ENCODE results near the gene FGFBP2.

FGFBP2 gene

GRCh38 chr4:15982842-15983524 lies 20.0 kb upstream of the FGFBP2 start:
- H3K36me3 ChIP-seq (ENCODE audit: control insufficient read depth, low read length): no peaks in the 10 kb centered on the region
- TF ChIP-seq CTCF (IDR thresholded peaks at IDR 0.05; ENCODE audit: low read depth, low read length, poor library complexity, severe bottlenecking) (no peak), EZH2phosphoT487 (IDR thresholded peaks at IDR 0.05; ENCODE audit: borderline replicate concordance, low read length) (no peak)
- H4K20me1 ChIP-seq (ENCODE audit: control insufficient read depth, insufficient read depth, low read depth, low read length): no peaks in the 10 kb centered on the region

GRCh38 chr4:15976456-15977447 lies 13.8 kb upstream of the FGFBP2 start:
- TF ChIP-seq EZH2phosphoT487 (IDR thresholded peaks at IDR 0.05; ENCODE audit: borderline replicate concordance, low read length) (no peak), CTCF (IDR thresholded peaks at IDR 0.05; ENCODE audit: low read depth, low read length, poor library complexity, severe bottlenecking) (no peak)
- H3K27ac ChIP-seq (ENCODE audit: low read depth, low read length): no peak overlapping the region
- H4K20me1 ChIP-seq (ENCODE audit: control insufficient read depth, insufficient read depth, low read depth, low read length): no peaks in the 10 kb centered on the region
- H3K36me3 ChIP-seq (ENCODE audit: control insufficient read depth, low read length): no peaks in the 10 kb centered on the region
- no peaks in the 10 kb centered on the region for H3K4me1 ChIP-seq (ENCODE audit: control insufficient read depth, low read length)
- no peaks in the 10 kb centered on the region for H3K9me3 ChIP-seq (ENCODE audit: control insufficient read depth, insufficient read depth, low read length)
- no peak overlapping the region for H3K4me3 ChIP-seq (ENCODE audit: low read length)
- no peaks in the 10 kb centered on the region for H3K79me2 ChIP-seq (ENCODE audit: control insufficient read depth, low read length)
- H3F3A ChIP-seq (ENCODE audit: control insufficient read depth, insufficient read depth): no peaks in the 10 kb centered on the region
- no peaks in the 10 kb centered on the region for H3K9me2 ChIP-seq (replicated peaks; ENCODE audit: control insufficient read depth, low read length)
- no peak overlapping the region for H3K4me2 ChIP-seq (ENCODE audit: low read length)
- H3K27me3 ChIP-seq (ENCODE audit: control insufficient read depth, low read length): peaks cover 10% of the 10 kb centered on the region; the same call in 1 of the 2 replicates

More at GRCh38 chr4:15982842-15983524, 20.0 kb upstream of the FGFBP2 start:
- H3K4me2 ChIP-seq (ENCODE audit: low read length): no peak overlapping the region
- H3K79me2 ChIP-seq (ENCODE audit: control insufficient read depth, low read length): no peaks in the 10 kb centered on the region
- H3K4me3 ChIP-seq (ENCODE audit: low read length): no peak overlapping the region
- H3K27ac ChIP-seq (ENCODE audit: low read depth, low read length): no peak overlapping the region
- no peaks in the 10 kb centered on the region for H3K4me1 ChIP-seq (ENCODE audit: control insufficient read depth, low read length)
- peaks cover 26% of the 10 kb centered on the region for H3K27me3 ChIP-seq (ENCODE audit: control insufficient read depth, low read length)
- no peaks in the 10 kb centered on the region for H3K9me3 ChIP-seq (ENCODE audit: control insufficient read depth, insufficient read depth, low read length)
- H3F3A ChIP-seq (ENCODE audit: control insufficient read depth, insufficient read depth): no peaks in the 10 kb centered on the region
- H3K9me2 ChIP-seq (replicated peaks; ENCODE audit: control insufficient read depth, low read length): no peaks in the 10 kb centered on the region

DNA sequence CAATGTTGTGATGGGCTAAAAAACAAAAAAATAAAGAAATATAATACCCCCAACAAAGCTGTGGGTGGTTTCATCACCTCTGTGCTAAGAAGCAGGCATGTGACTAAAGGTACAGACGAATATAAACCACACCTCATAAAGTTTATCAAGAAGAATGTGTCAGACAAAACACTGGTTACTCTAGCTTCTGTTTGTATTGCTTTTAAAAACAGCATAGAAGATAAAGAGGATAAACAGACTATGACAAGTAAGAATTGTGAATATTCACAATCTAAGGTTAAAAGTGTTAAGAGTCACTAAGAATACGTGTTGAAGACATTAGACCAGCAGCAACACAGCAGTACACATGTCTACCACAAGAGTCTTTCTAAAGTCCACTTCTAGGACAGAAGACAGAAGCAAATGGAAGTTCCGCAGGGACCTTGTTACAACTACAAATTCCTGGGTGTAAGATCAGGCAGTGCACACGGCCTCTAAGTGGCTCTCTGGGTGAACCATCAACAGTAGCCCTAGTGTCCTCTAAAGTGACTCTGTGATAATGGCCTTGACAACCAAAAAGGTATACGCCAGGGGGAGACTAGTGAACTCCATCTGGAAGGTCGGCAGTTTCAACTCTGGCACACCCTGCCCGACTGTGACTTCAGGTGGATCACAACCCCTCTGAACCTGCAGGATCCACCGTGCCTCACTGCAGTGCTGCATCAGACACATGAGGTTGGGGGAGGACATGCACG lies 8.3 kb upstream of the FGFBP2 start:
- Histone ChIP-seq H3F3A (ENCODE audit: control insufficient read depth, insufficient read depth) (no peaks in the 10 kb centered on the region), H3K79me2 (ENCODE audit: control insufficient read depth, low read length) (no peaks in the 10 kb centered on the region), H3K27me3 (ENCODE audit: control insufficient read depth, low read length) (peaks cover 7% of the 10 kb centered on the region; the same call in 1 of the 2 replicates), H3K4me2 (ENCODE audit: low read length) (no peak overlapping the region), H3K9me2 (replicated peaks; ENCODE audit: control insufficient read depth, low read length) (no peaks in the 10 kb centered on the region), H3K36me3 (ENCODE audit: control insufficient read depth, low read length) (no peaks in the 10 kb centered on the region), H3K4me1 (ENCODE audit: control insufficient read depth, low read length) (no peaks in the 10 kb centered on the region), H3K27ac (ENCODE audit: low read depth, low read length) (no peak overlapping the region), H3K4me3 (ENCODE audit: low read length) (no peak overlapping the region), H3K9me3 (ENCODE audit: control insufficient read depth, insufficient read depth, low read length) (no peaks in the 10 kb centered on the region), H4K20me1 (ENCODE audit: control insufficient read depth, insufficient read depth, low read depth, low read length) (no peaks in the 10 kb centered on the region)
- TF ChIP-seq CTCF (IDR thresholded peaks at IDR 0.05; ENCODE audit: low read depth, low read length, poor library complexity, severe bottlenecking) (no peak), EZH2phosphoT487 (IDR thresholded peaks at IDR 0.05; ENCODE audit: borderline replicate concordance, low read length) (no peak)

All from DOHH2 (cell line).